SK-N-MC (cell line): ENCODE results near the gene ALS2.
"Not testable (repeated sequence)": the region's sequence is repeated elsewhere in the genome, so short reads cannot be mapped to it uniquely, and the experiment has no call there.

Experiments used
- DNase-seq: peaks from one replicate; pipeline ENCODE4 v3.0.0-alpha.2; 2011; ENCODE audit warnings: low read depth, low spot score
- H3K27ac ChIP-seq: fragments of 200-600 bp; sonication (generic); 2 replicates; pipeline ENCODE4 v1.5.1; 2016; ENCODE audit warnings: mixed run types
- H3K36me3 ChIP-seq: fragments of 200-600 bp; sonication (generic); 2 replicates; pipeline ENCODE4 v1.6.1; 2017; ENCODE audit warnings: antibody characterized with exemption, low read length, mixed read lengths; ENCODE audit not compliant: insufficient read depth
- H3K4me3 ChIP-seq: fragments of 200-600 bp; sonication (generic); 2 replicates; pipeline ENCODE4 v1.5.1; 2016
- H3K9ac ChIP-seq: fragments of 200-600 bp; sonication (generic); 2 replicates; pipeline ENCODE4 v1.8.0; 2017; ENCODE audit warnings: mixed run types, mixed read lengths; ENCODE audit not compliant: insufficient read length
- H3K9me3 ChIP-seq: fragments of 200-600 bp; sonication (generic); 2 replicates; pipeline ENCODE4 v1.6.1; 2017; ENCODE audit warnings: low read depth, mild to moderate bottlenecking, antibody characterized with exemption, low read length, moderate library complexity, mixed read lengths
- EZH2 ChIP-seq: fragments of 200-600 bp; sonication (generic); IDR thresholded peaks from one replicate; pipeline ENCODE4 v1.6.1; 2017; ENCODE audit warnings: antibody characterized with exemption
- FOXP2 ChIP-seq: optimal IDR thresholded peaks from 2 replicates; pipeline ENCODE3; 2011; ENCODE audit warnings: mild to moderate bottlenecking, moderate library complexity; ENCODE audit not compliant: insufficient read depth; ENCODE audit errors: extremely low read length, control extremely low read depth
- POLR2AphosphoS5 ChIP-seq: IDR thresholded peaks from 2 replicates; pipeline ENCODE4 v1.6.1; 2012; ENCODE audit warnings: mild to moderate bottlenecking, low read depth, low read length, borderline replicate concordance

ALS2 gene

DNA sequence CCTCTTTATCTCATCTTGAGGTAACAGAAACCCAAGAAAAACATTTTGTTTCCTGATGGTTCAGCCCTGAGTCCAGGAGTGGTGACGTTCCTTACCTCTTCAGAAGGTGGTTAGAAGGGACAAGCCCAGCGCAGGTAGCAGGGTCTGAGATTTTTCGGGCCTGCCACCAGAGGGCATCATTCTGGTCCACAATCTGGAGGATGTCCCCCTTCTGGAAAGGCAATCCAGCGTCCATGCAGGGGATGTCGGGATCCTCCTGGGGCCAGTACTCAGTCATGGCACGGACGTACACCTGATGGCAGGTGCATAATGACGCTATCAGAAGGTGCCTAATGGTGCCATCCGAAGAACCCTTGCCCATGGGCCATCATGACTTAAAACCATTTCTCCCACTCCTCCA is 100.0 kb downstream of the ALS2 start:
- Histone ChIP-seq H3K9ac (no peak overlapping the region), H3K9me3 (no peaks in the 10 kb centered on the region), H3K27ac (no peak overlapping the region), H3K36me3 (no peaks in the 10 kb centered on the region), H3K4me3 (no peak overlapping the region)
- no peak for DNase-seq
- no peak for TF ChIP-seq FOXP2
- TF ChIP-seq EZH2 = no peak
- no peak for TF ChIP-seq POLR2AphosphoS5

DNA sequence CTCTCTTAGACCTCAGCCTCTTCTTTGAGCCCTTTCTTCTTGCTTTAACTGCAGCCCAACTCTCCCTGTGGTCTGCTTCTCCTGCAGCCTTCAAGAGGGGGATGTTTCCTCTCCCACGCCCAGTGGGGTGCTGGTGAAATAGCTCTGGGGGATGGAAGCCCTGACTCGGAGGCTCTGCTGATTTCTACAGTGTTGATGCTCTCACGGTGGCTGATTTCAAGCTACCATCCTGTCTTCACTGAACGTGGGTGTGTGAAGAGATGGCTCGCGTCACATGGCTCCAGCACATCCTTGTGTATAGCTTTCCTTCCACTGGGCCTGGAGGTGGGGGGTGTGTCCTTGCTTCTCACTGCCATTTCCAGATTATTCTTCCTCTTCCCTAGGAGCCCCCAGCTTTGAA is 102.3 kb downstream of the ALS2 start:
- no peak for DNase-seq
- no peak overlapping the region for H3K9ac ChIP-seq
- no peaks in the 10 kb centered on the region for H3K36me3 ChIP-seq
- H3K4me3 ChIP-seq = no peak overlapping the region
- no peak for TF ChIP-seq POLR2AphosphoS5
- TF ChIP-seq FOXP2 = peak; percentile 35
- no peaks in the 10 kb centered on the region for H3K9me3 ChIP-seq
- H3K27ac ChIP-seq = no peak overlapping the region

DNA sequence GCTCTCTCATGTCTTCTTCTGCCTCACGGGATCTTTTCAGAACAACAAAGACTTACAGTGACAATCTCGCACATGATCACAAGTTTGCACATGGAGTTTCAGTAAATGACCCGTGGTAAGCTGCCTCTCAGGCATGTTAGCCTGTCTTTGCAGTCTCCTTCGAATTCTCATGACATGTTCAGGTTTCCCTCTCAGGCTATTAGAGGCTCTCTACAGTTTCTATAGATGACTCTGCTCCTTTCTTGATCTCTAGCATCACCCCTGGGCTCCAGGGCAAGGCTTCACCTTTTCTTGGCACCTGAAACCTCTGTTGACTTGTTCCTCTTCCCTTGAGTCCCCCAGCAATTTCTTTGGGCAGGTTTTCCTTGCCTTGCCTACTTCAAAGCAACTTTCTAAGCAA is 105.3 kb downstream of the ALS2 start:
- Histone ChIP-seq H3K27ac (no peak overlapping the region), H3K4me3 (no peak overlapping the region), H3K9ac (no peak overlapping the region), H3K9me3 (no peaks in the 10 kb centered on the region), H3K36me3 (no peaks in the 10 kb centered on the region)
- no peak for TF ChIP-seq POLR2AphosphoS5
- no peak for TF ChIP-seq FOXP2
- TF ChIP-seq EZH2 = no peak
- no peak for DNase-seq

DNA sequence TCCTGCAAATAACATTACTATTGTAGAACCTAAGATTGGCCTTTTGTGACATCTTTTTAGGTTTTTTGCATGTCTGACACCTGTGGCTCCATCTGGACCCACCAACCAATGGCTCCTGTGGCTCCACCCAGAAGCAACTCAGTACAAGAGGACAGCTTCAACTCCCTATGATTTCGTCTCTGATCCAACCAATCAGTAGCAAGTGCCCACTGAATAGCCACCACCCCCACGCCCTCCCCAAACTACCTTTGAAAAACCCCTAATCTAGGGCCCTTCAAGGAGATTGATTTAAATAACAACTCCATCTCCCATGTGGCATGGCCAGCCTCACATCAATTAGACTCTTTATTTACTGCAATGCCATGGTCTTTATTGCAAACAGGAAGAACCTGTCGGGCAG is 105.9 kb downstream of the ALS2 start:
- no peak overlapping the region for H3K27ac ChIP-seq
- H3K9ac ChIP-seq = no peak overlapping the region
- H3K9me3 ChIP-seq = no peaks in the 10 kb centered on the region
- DNase-seq = no peak
- H3K36me3 ChIP-seq = no peaks in the 10 kb centered on the region
- TF ChIP-seq EZH2 (no peak), FOXP2 (no peak), POLR2AphosphoS5 (no peak)
- H3K4me3 ChIP-seq = no peak overlapping the region

DNA sequence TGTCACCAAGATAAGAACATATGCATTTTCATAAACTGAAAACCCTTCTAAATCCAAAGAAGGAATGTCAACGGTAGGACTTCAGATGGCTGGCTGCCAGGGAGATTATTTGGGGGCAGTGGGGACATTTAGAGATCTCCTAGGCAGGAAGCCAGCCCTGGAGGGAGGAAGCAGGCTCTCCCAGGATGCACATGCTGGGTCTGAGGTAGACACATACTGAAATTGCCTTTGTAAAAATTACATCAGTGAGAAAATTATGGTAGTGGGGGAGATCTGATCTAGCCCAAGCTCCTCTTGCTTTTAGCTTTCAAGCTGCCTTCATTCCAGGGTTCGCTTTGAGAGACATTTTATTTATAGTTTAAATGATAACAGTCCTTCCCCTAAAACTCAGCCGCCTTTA is 106.4 kb downstream of the ALS2 start:
- H3K4me3 ChIP-seq = no peak overlapping the region
- TF ChIP-seq FOXP2 (no peak), EZH2 (no peak), POLR2AphosphoS5 (no peak)
- H3K36me3 ChIP-seq = no peaks in the 10 kb centered on the region
- H3K27ac ChIP-seq = no peak overlapping the region
- no peaks in the 10 kb centered on the region for H3K9me3 ChIP-seq
- no peak for DNase-seq
- H3K9ac ChIP-seq = no peak overlapping the region

DNA sequence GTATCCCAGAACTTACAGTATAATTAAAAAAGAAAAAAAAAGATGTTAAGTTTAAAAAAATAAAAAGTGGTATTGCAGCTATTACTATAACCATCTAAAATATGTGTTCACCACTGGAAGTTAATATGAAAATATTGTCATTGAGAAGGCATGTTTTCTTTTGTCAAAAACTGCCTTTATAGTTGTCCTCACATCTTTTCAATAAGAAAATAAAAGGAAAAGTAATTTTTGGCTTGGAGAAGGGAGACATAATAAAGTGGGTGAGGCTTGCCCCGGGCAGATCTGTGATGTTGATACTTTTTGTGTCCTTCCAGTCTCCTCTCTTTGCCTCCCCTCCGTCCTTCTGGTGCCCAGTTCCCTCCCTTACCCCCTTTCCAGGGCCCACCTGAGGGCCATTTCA is 107.2 kb downstream of the ALS2 start:
- Histone ChIP-seq H3K27ac (no peak overlapping the region), H3K36me3 (no peaks in the 10 kb centered on the region), H3K9ac (no peak overlapping the region), H3K9me3 (no peaks in the 10 kb centered on the region), H3K4me3 (no peak overlapping the region)
- TF ChIP-seq FOXP2 = no peak
- no peak for TF ChIP-seq POLR2AphosphoS5
- no peak for DNase-seq

DNA sequence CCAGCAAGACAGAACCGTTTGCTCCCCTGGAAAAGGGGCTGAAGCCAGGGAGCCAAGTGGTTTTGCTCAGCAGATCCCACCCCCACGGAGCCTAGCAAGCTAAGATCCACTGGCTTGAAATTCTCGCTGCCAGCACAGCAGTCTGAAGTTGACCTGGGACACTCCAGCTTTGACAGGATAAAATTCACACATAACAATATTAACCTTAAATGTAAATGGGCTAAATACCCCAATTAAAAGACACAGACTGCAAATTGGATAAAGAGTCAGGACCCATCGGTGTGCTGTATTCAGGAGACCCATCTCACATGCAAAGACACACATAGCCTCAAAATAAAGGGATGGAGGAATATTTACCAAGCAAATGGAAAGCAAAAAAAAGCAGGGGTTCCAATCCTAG is 109.5 kb downstream of the ALS2 start:
- H3K27ac ChIP-seq, H3K9ac ChIP-seq, H3K4me3 ChIP-seq, H3K36me3 ChIP-seq, H3K9me3 ChIP-seq, DNase-seq: not testable (repeated sequence)

DNA sequence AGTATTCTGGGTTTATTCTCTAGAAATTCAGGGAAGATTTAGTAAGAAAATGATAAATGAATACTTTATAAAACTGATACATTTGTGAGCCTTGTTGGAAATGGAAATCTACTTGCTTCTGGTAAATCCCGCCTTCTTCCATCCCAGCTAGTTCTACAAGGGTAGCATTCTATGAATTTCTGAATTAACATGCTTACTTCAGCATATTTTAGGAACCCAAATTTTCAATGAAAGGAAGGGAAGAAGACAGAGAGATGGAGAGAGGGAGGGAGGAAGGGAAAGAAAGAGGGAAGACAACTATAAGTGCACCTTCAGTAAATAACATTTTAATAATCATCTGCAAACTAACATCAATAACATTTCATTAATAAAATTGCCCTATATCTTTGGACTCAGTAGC is 110.9 kb downstream of the ALS2 start:
- TF ChIP-seq POLR2AphosphoS5 (no peak), FOXP2 (no peak), EZH2 (no peak)
- no peaks in the 10 kb centered on the region for H3K36me3 ChIP-seq
- DNase-seq = no peak
- H3K9ac ChIP-seq = no peak overlapping the region
- H3K27ac ChIP-seq = no peak overlapping the region
- no peaks in the 10 kb centered on the region for H3K9me3 ChIP-seq
- no peak overlapping the region for H3K4me3 ChIP-seq

DNA sequence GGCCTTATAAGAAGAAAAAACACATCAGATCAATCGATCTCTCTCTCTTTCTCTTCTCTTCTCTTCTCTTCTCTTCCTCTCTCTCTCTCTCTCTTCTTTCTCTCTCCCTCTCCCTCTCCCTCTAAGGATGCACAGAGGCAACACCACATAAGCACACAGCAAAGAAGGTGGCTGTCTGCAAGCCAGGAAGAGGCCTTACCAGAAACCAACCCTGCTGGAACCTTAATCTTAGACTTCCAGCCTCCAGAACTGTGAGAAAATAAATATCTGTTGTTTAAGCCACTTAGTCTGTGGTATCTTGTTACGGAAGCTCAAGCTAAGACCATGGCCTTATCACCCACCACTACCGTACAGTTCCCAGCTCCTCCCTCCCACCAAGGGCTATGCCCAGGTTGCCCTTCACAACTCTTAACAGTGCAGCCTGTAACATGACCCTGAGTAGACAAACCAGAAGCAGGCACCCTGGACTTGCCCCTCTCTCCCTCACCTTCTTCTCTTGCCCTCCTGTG is 112.3 kb downstream of the ALS2 start:
- no peak for TF ChIP-seq POLR2AphosphoS5
- TF ChIP-seq FOXP2 = no peak
- TF ChIP-seq EZH2 = no peak
- no peak for DNase-seq
- no peaks in the 10 kb centered on the region for H3K36me3 ChIP-seq
- no peak overlapping the region for H3K4me3 ChIP-seq
- no peaks in the 10 kb centered on the region for H3K9me3 ChIP-seq
- no peak overlapping the region for H3K9ac ChIP-seq
- no peak overlapping the region for H3K27ac ChIP-seq
